ENCODE measurements around the gene SNAPC4. TPM values are rescaled to one million over a fixed set of nuclear protein-coding genes. Genes with fewer than 3 reads are reported as not detected.

SNAPC4 gene
- total RNA-seq, 1 donor from 2014 or later, result 9.4 TPM

DNA sequence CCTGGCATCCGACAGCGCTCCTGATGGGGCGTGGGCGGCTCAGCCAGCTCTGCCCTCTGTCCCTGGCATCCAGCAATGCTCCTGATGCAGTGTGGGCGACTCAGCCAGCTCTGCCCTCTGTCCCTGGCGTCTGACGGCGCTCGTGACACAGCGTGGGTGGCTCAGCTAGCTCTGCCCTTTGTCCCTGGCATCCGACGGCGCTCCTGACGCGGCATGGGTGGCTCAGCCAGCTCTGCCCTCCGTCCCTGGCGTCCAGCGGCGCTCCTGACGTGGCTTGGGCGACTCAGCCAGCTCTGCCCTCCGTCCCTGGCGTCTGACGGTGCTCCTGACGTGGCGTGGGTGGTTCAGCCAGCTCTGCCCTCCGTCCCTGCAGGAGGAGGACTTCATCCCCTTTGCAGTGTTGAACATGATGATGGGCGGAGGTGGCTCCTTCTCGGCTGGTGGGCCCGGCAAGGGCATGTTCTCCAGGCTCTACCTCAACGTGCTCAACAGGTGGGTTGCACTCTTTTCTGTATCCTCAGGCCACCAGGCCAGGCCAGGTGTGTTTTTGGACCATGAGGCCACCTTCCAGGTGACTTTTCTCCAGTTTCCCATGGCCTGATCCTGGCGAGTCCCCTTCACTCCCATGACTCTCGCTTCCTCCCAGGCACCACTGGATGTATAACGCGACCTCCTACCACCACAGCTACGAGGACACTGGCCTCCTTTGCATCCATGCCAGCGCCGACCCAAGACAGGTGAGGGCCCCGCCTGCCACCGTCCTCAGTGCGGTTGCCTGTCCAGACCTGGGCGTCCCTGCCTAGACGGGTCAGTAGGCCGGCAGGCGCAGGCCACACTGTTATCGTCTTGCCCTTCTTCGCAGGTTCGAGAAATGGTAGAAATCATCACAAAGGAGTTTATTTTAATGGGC lies 18.5 kb upstream of the SNAPC4 start:
- H3K4me3 ChIP-seq, result no peak overlapping the region
- TF ChIP-seq, protein P1, sequence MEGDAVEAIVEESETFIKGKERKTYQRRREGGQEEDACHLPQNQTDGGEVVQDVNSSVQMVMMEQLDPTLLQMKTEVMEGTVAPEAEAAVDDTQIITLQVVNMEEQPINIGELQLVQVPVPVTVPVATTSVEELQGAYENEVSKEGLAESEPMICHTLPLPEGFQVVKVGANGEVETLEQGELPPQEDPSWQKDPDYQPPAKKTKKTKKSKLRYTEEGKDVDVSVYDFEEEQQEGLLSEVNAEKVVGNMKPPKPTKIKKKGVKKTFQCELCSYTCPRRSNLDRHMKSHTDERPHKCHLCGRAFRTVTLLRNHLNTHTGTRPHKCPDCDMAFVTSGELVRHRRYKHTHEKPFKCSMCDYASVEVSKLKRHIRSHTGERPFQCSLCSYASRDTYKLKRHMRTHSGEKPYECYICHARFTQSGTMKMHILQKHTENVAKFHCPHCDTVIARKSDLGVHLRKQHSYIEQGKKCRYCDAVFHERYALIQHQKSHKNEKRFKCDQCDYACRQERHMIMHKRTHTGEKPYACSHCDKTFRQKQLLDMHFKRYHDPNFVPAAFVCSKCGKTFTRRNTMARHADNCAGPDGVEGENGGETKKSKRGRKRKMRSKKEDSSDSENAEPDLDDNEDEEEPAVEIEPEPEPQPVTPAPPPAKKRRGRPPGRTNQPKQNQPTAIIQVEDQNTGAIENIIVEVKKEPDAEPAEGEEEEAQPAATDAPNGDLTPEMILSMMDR (IDR thresholded peaks at IDR 0.05), result no peak
- intact Hi-C loops (cut with DNase I), result no loop called here
- H3K4me1 ChIP-seq, result no peaks in the 10 kb centered on the region
- DNase-seq (ENCODE audit: low spot score in 2 of 2), result no peak
- peaks cover 98 to 99% of the 10 kb centered on the region in 2 donors for H3K36me3 ChIP-seq
- H3K27me3 ChIP-seq, result no peaks in the 10 kb centered on the region
- H3K27ac ChIP-seq, result no peak overlapping the region
- no peaks in the 10 kb centered on the region for H3K9me3 ChIP-seq

DNA sequence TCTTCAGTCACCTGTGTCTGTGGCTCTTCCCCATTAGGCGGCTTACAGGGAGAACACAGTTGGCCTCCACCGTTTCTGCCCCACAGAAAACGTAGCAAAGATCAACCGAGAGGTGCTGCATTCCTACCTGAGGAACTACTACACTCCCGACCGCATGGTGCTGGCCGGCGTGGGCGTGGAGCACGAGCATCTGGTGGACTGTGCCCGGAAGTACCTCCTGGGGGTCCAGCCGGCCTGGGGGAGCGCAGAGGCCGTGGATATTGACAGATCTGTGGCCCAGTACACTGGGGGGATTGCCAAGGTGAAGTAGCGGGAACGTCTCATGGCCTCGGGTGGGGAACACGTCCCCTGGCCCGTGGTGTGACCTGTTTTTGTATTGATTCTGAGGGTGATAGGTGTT lies 16.9 kb upstream of the SNAPC4 start:
- TF ChIP-seq, protein P1 (IDR thresholded peaks at IDR 0.05), result no peak
- Histone ChIP-seq H3K36me3 (peaks cover 90 to 92% of the 10 kb centered on the region in 2 donors), H3K9me3 (no peaks in the 10 kb centered on the region), H3K27me3 (no peaks in the 10 kb centered on the region), H3K4me3 (no peak overlapping the region), H3K4me1 (peaks cover 0 to 1% of the 10 kb centered on the region in 2 donors), H3K27ac (no peak overlapping the region)
- intact Hi-C loops (cut with DNase I), result no loop called here
- no peak for DNase-seq (ENCODE audit: low spot score in 2 of 2)

- intact Hi-C loops (cut with DNase I), result no loop called here
- H3K27ac ChIP-seq, result no peak overlapping the region
- DNase-seq (ENCODE audit: low spot score in 2 of 2), result no peak
- TF ChIP-seq, protein P1 (IDR thresholded peaks at IDR 0.05), result no peak
- no peaks in the 10 kb centered on the region for H3K9me3 ChIP-seq
- H3K4me1 ChIP-seq, result peaks cover 0 to 6% of the 10 kb centered on the region in 2 donors
- H3K27me3 ChIP-seq, result no peaks in the 10 kb centered on the region
- H3K4me3 ChIP-seq, result no peak overlapping the region
- peaks cover 85 to 87% of the 10 kb centered on the region in 2 donors for H3K36me3 ChIP-seq
Observed at GRCh38 chr9:136416427-136416826, 16.5 kb upstream of the SNAPC4 start.

GRCh38 chr9:136412962-136413361 lies 13.0 kb upstream of the SNAPC4 start:
- DNase-seq (ENCODE audit: low spot score in 2 of 2), result no peak
- TF ChIP-seq, protein P1 (IDR thresholded peaks at IDR 0.05), result no peak
- Histone ChIP-seq H3K9me3 (no peaks in the 10 kb centered on the region), H3K4me3 (no peak overlapping the region), H3K4me1 (peaks cover 9 to 19% of the 10 kb centered on the region in 2 donors), H3K36me3 (peaks cover 52 to 54% of the 10 kb centered on the region in 2 donors), H3K27me3 (no peaks in the 10 kb centered on the region), H3K27ac (no peak overlapping the region)
- intact Hi-C loops (cut with DNase I), result loop anchor here (5.0 kb wide), 1 partner anchor 69 kb away; the partner anchor contains the start of gene SEC16A

GRCh38 chr9:136411378-136411777 lies 11.4 kb upstream of the SNAPC4 start:
- intact Hi-C loops (cut with DNase I), result loop anchor here (2.0 to 5.0 kb wide), 2 partner anchors 27 to 71 kb away; partner anchors contain the start of genes INPP5E and SEC16A
- TF ChIP-seq, protein P1 (IDR thresholded peaks at IDR 0.05), result no peak
- no peak overlapping the region for H3K27ac ChIP-seq
- peaks cover 44 to 47% of the 10 kb centered on the region in 2 donors for H3K36me3 ChIP-seq
- no peak for DNase-seq (ENCODE audit: low spot score in 2 of 2)
- peaks cover 9 to 19% of the 10 kb centered on the region in 2 donors for H3K4me1 ChIP-seq
- peak overlapping the region; percentile 72 to 92 for H3K4me3 ChIP-seq
- no peaks in the 10 kb centered on the region for H3K27me3 ChIP-seq
- no peaks in the 10 kb centered on the region for H3K9me3 ChIP-seq
